ENCODE results near the gene CYP4F2.
"Not testable (repeated sequence)": the region's sequence is repeated elsewhere in the genome, so short reads cannot be mapped to it uniquely, and the experiment has no call there.

The CYP4F2 gene

GRCh38 chr19:15897026-15897737 is 692 bp downstream of the CYP4F2 start:
- no peak for DNase-seq

GRCh38 chr19:15895876-15896430 is 1.9 kb downstream of the CYP4F2 start:
- DNase-seq, result no peak

GRCh38 chr19:15894359-15894758 is 3.5 kb downstream of the CYP4F2 start:
- DNase-seq, result no peak

- DNase-seq, result no peak
Measured at GRCh38 chr19:15893477-15893876, 4.4 kb downstream of the CYP4F2 start.

GRCh38 chr19:15892012-15892411 is 5.9 kb downstream of the CYP4F2 start:
- no peak for DNase-seq

GRCh38 chr19:15891434-15891833 is 6.4 kb downstream of the CYP4F2 start:
- DNase-seq, result no peak

- DNase-seq, result not testable (repeated sequence)
Measured at GRCh38 chr19:15889339-15889738, 8.5 kb downstream of the CYP4F2 start.

GRCh38 chr19:15885919-15886318 is 12.0 kb downstream of the CYP4F2 start:
- DNase-seq, result no peak

GRCh38 chr19:15885167-15885566 is 12.7 kb downstream of the CYP4F2 start:
- no peak for DNase-seq

GRCh38 chr19:15883329-15883728 is 14.5 kb downstream of the CYP4F2 start:
- DNase-seq, result not testable (repeated sequence)

- DNase-seq, result no peak
Measured at GRCh38 chr19:15874821-15875474, 22.9 kb downstream of the CYP4F2 start.

- not testable (repeated sequence) for DNase-seq
Measured at GRCh38 chr19:15873771-15874170, 24.1 kb downstream of the CYP4F2 start.

GRCh38 chr19:15871570-15871969 is 26.3 kb downstream of the CYP4F2 start:
- no peak for DNase-seq

GRCh38 chr19:15869873-15870272 is 28.0 kb downstream of the CYP4F2 start:
- no peak for DNase-seq

- DNase-seq, result peak; percentile 27
Measured at GRCh38 chr19:15869109-15869555, 28.7 kb downstream of the CYP4F2 start.

GRCh38 chr19:15866636-15867035 is 31.2 kb downstream of the CYP4F2 start:
- no peak for DNase-seq

GRCh38 chr19:15864824-15865223 is 33.0 kb downstream of the CYP4F2 start:
- no peak for DNase-seq

- DNase-seq, result no peak
Measured at GRCh38 chr19:15863272-15863671, 34.6 kb downstream of the CYP4F2 start.

- DNase-seq, result no peak
Measured at GRCh38 chr19:15862444-15862843, 35.4 kb downstream of the CYP4F2 start.

GRCh38 chr19:15860522-15860921 is 37.4 kb downstream of the CYP4F2 start:
- no peak for DNase-seq

GRCh38 chr19:15859187-15859586 is 38.7 kb downstream of the CYP4F2 start:
- no peak for DNase-seq

- DNase-seq, result no peak
Measured at GRCh38 chr19:15850385-15850784, 47.5 kb downstream of the CYP4F2 start.

GRCh38 chr19:15846923-15847322 is 51.0 kb downstream of the CYP4F2 start:
- DNase-seq, result no peak

- not testable (repeated sequence) for DNase-seq
Measured at GRCh38 chr19:15843894-15844222, 54.0 kb downstream of the CYP4F2 start.
